Aorta (tissue), 5 donors: Measurements from ENCODE around the gene KCTD2. TPM values are rescaled to one million over a fixed set of nuclear protein-coding genes. Genes with fewer than 3 reads are reported as not detected.
"Not testable (repeated sequence)": the region's sequence is repeated elsewhere in the genome, so short reads cannot be mapped to it uniquely, and the experiment has no call there.

Source experiments
- ATAC-seq: fragments of 200-7000 bp; cut with Tn5 transposase; one replicate; pipeline ENCODE4 v1.9.1; 2022; ENCODE audit warnings: moderate library complexity; ENCODE audit not compliant: low FRiP score
- DNase-seq, 2 donors: peaks; one replicate each; pipeline ENCODE4 v3.0.0-alpha.2; 2020
- H3K27ac ChIP-seq, 2 donors: one replicate each; pipeline ENCODE4 v1.5.1; 2013; ENCODE audit warnings: low read length in 2 of 2, mild to moderate bottlenecking in 2 of 2, moderate library complexity in 2 of 2, control low read depth in 1 of 2, inconsistent platforms in 1 of 2, low read depth in 1 of 2
- H3K27me3 ChIP-seq, 2 donors: one replicate each; pipeline ENCODE4 v1.6.1; 2013; ENCODE audit warnings: control low read depth in 1 of 2, low read length in 1 of 2, mild to moderate bottlenecking in 1 of 2, moderate library complexity in 1 of 2; ENCODE audit not compliant: insufficient read depth in 2 of 2, control insufficient read depth in 1 of 2
- H3K36me3 ChIP-seq, 2 donors: one replicate each; pipeline ENCODE4 v1.6.1; 2013; ENCODE audit warnings: control low read depth in 1 of 2, low read length in 1 of 2, mild to moderate bottlenecking in 1 of 2; ENCODE audit not compliant: insufficient read depth in 2 of 2, control insufficient read depth in 1 of 2
- H3K4me1 ChIP-seq, 2 donors: one replicate each; pipeline ENCODE4 v1.6.1; 2013; ENCODE audit warnings: low read length in 2 of 2, control low read depth in 1 of 2, mild to moderate bottlenecking in 1 of 2, moderate library complexity in 1 of 2; ENCODE audit not compliant: insufficient read depth in 2 of 2, control insufficient read depth in 1 of 2
- H3K4me3 ChIP-seq, 2 donors: one replicate each; pipeline ENCODE4 v1.5.1; 2013; ENCODE audit warnings: low read length in 2 of 2, control low read depth in 1 of 2, mild to moderate bottlenecking in 1 of 2
- H3K9me3 ChIP-seq: one replicate; pipeline ENCODE4 v1.6.1; 2013; ENCODE audit warnings: mild to moderate bottlenecking, low read length; ENCODE audit not compliant: control insufficient read depth
- WGBS, 2 donors: extraction: QIAGEN DNeasy Blood & Tissue Kit; methylation state at CpG; one replicate each; pipeline ENCODE4 v1.1.7; 2013; 5-methylcytosine and 5-hydroxymethylcytosine counted together
- intact Hi-C, 2 donors: fragments of 100-400 bp; cut with DNase I; formaldehyde crosslinking; loops; one replicate each; pipeline versions ENCODE4 v1.14.2 to v1.15.0; 2022
- polyA plus RNA-seq, 2 donors: library from polyadenylated mRNA; stranded (reverse); fragments of 200-250 nt; gene quantifications; one replicate each; pipeline ENCODE4 v1.2.3, GENCODE V29; 2013
- total RNA-seq, 2 donors: library from RNA; stranded (reverse); fragmentation: NEBNext Ultra II Directional; extraction: Animal tissue kit (Norgen Biotek cat#: 25700); gene quantifications; one replicate each; pipeline ENCODE4 v1.2.1, GENCODE V29; 2021
- donor health status: healthy with polysubstance abuse.
- donor health status: Bipolar disorder and iron deficiency.
- donor health status: DM: no; HTN: no; CAD: no.
- donor health status: DM: no; HTN: no; CAD: no.
- donor health status: DM: yes; HTN: yes; CAD: no.

Gene KCTD2
- total and polyA plus RNA-seq, 4 donors = 13.9 to 26.4 (median 18.1) TPM

- ATAC-seq (no peak), DNase-seq (no peak)
- H3K4me3 ChIP-seq = no peak overlapping the region
- no peaks in the 10 kb centered on the region for H3K27me3 ChIP-seq
- 92% methylated on average over 8 of the region's 8 CpGs for WGBS, 2 donors
- H3K4me1 ChIP-seq = no peaks in the 10 kb centered on the region
- peaks cover 0 to 3% of the 10 kb centered on the region in 2 donors for H3K36me3 ChIP-seq
- intact Hi-C loops = no loop called here
- H3K9me3 ChIP-seq = no peaks in the 10 kb centered on the region
- no peak overlapping the region for H3K27ac ChIP-seq
These were observed 41.7 kb upstream of the KCTD2 start for GRCh38 chr17:75005291-75005690.

- intact Hi-C loops, H3K36me3 ChIP-seq, H3K27me3 ChIP-seq, H3K4me1 ChIP-seq, H3K9me3 ChIP-seq, ATAC-seq, DNase-seq, H3K27ac ChIP-seq, H3K4me3 ChIP-seq: not testable (repeated sequence)
- WGBS, 2 donors = 93% methylated on average over 6 of the region's 6 CpGs
These were observed 40.9 kb upstream of the KCTD2 start for GRCh38 chr17:75006084-75006483.

GRCh38 chr17:75006653-75007052 is 40.4 kb upstream of the KCTD2 start:
- H3K4me3 ChIP-seq = no peak overlapping the region
- no peaks in the 10 kb centered on the region for H3K36me3 ChIP-seq
- intact Hi-C loops = no loop called here
- no peaks in the 10 kb centered on the region for H3K4me1 ChIP-seq
- no peak overlapping the region for H3K27ac ChIP-seq
- WGBS, 2 donors = 83 to 94% methylated on average over 5 of the region's 5 CpGs
- ATAC-seq = no peak
- no peak for DNase-seq
- no peaks in the 10 kb centered on the region for H3K27me3 ChIP-seq
- H3K9me3 ChIP-seq = no peaks in the 10 kb centered on the region

- Histone ChIP-seq H3K36me3 (no peaks in the 10 kb centered on the region), H3K27me3 (no peaks in the 10 kb centered on the region), H3K4me1 (peaks cover 0 to 2% of the 10 kb centered on the region in 2 donors), H3K4me3 (no peak overlapping the region), H3K9me3 (no peaks in the 10 kb centered on the region), H3K27ac (no peak overlapping the region)
- 88 to 89% methylated on average over 6 of the region's 6 CpGs for WGBS, 2 donors
- intact Hi-C loops = no loop called here
- ATAC-seq (no peak), DNase-seq (no peak)
These were observed 38.7 kb upstream of the KCTD2 start for GRCh38 chr17:75008373-75008772.

GRCh38 chr17:75009139-75009724 is 37.8 kb upstream of the KCTD2 start:
- H3K4me3 ChIP-seq = no peak overlapping the region
- intact Hi-C loops = no loop called here
- H3K27ac ChIP-seq = no peak overlapping the region
- DNase-seq (no peak), ATAC-seq (no peak)
- H3K4me1 ChIP-seq = peaks cover 0 to 4% of the 10 kb centered on the region in 2 donors
- no peaks in the 10 kb centered on the region for H3K27me3 ChIP-seq
- H3K36me3 ChIP-seq = no peaks in the 10 kb centered on the region
- no peaks in the 10 kb centered on the region for H3K9me3 ChIP-seq
- WGBS, 2 donors = 68 to 79% methylated on average over 2 of the region's 2 CpGs

- H3K9me3 ChIP-seq = no peaks in the 10 kb centered on the region
- DNase-seq (no peak), ATAC-seq (no peak)
- intact Hi-C loops = loop anchor here (2.0 to 5.0 kb wide), 2 partner anchors 22 to 49 kb away; no protein-coding TSS in a partner anchor
- H3K27ac ChIP-seq = no peak overlapping the region
- no peaks in the 10 kb centered on the region for H3K36me3 ChIP-seq
- peaks cover 0 to 4% of the 10 kb centered on the region in 2 donors for H3K4me1 ChIP-seq
- 57 to 70% methylated on average over 8 of the region's 8 CpGs for WGBS, 2 donors
- no peaks in the 10 kb centered on the region for H3K27me3 ChIP-seq
- H3K4me3 ChIP-seq = no peak overlapping the region
These were observed 36.2 kb upstream of the KCTD2 start for GRCh38 chr17:75010683-75011400.

GRCh38 chr17:75011401-75012095 is 35.5 kb upstream of the KCTD2 start:
- peak overlapping the region in 1 of 2 donors; percentile 28 for H3K27ac ChIP-seq
- peak overlapping the region; percentile 14 to 85 for H3K4me3 ChIP-seq
- 18 to 21% methylated on average over 13 of the region's 13 CpGs for WGBS, 2 donors
- no peaks in the 10 kb centered on the region for H3K27me3 ChIP-seq
- no peaks in the 10 kb centered on the region for H3K36me3 ChIP-seq
- ATAC-seq (peak; percentile 80), DNase-seq (peak in 1 of 2 donors; percentile 66)
- peaks cover 0 to 4% of the 10 kb centered on the region in 2 donors for H3K4me1 ChIP-seq
- intact Hi-C loops = loop anchor here (2.0 to 5.0 kb wide), 2 partner anchors 23 to 49 kb away; no protein-coding TSS in a partner anchor
- H3K9me3 ChIP-seq = no peaks in the 10 kb centered on the region

GRCh38 chr17:75012096-75012345 is 35.0 kb upstream of the KCTD2 start:
- H3K9me3 ChIP-seq = no peaks in the 10 kb centered on the region
- H3K4me3 ChIP-seq = peak overlapping the region; percentile 14 to 85
- H3K4me1 ChIP-seq = peaks cover 0 to 4% of the 10 kb centered on the region in 2 donors
- WGBS, 2 donors = 4 to 6% methylated on average over 5 of the region's 5 CpGs
- no peak for ATAC-seq
- H3K36me3 ChIP-seq = no peaks in the 10 kb centered on the region
- intact Hi-C loops = loop anchor here (5.0 kb wide), 1 partner anchor 50 kb away; no protein-coding TSS in a partner anchor
- no peak for DNase-seq
- H3K27me3 ChIP-seq = no peaks in the 10 kb centered on the region
- peak overlapping the region in 1 of 2 donors; percentile 28 for H3K27ac ChIP-seq
